HS-27A (cell line): ENCODE data around the gene GPR84.
"Not testable (repeated sequence)": the region's sequence is repeated elsewhere in the genome, so short reads cannot be mapped to it uniquely, and the experiment has no call there.

Experiments used
- DNase-seq: peaks from one replicate; pipeline ENCODE4 v3.0.0-alpha.2; 2012; ENCODE audit warnings: low read depth, missing footprints

Gene GPR84

DNA sequence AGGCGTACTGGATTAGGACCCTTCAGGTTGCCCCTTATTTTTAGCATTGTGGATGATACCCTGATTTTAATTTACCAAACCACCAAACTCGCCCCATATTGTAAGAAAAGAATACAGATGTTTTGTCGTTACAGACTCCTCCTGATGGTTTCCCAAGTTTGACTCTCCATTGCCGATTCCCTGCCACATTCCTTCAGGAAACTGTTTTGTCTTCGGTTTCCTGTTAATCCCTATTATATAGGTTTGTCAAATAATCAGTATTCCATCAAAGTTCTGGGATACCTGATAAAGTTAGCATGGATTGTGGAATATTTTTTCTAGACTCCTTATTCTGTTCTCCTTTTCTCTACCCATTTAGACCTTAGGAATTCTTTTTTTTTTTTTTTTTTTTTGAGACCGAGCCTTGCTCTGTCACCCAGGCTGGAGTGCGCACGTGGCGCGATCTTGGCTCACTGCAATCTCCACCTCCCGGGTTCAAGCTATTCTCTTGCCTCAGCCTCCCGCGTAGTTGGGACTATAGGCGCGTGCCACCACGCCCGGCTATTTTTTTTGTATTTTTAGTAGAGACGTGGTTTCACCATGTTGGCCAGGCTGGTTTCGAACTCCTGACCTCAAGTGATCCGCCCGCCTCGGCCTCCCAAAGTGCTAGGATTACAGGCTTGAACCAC lies 38.7 kb downstream of the GPR84 start:
- DNase-seq: not testable (repeated sequence)

DNA sequence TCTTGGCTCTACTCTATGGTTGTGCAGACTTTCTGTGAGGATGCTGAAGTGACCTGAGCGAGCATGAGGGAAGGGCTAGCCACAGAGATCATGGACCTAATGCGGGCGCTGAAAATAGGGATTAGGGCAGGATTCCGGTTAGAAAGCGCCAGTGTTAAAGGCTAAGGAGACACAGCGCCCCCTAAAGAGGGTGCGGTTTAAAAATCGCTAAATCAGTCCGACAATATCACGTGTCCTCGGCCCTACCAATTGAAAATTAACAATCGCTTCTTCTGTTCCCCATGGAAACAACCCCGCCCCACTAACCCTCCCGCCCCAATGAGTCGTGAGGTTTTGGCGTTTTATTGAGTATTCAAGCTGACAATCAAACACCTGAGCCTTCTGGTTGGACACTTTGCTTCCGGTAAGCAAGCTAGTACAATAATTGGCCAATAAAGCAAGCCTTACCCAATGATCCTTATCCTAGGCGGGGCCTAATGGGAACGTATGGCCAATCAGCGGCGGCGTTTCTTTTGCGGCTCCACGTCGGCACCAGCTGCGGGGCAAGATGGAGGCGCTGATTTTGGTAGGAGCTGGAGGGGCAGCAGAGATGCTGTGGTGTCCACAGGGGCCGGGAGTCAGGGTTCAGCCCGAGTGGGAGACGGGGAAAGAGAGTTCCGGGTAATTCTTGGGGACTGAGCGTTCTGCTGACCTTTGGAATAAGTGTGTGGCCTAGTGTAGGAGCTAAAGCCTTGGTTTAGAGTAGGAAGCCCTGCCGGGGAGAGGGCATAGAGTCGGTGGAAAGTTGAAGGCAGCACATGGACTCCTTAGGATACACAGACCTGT lies 39.5 kb downstream of the GPR84 start, which contains the start of gene COPZ1:
Gene COPZ1 (plus strand): TSS at position 515 of the 825 bp plus-strand sequence. CDS start 33 bp downstream, at position 548.
- peak; percentile 97 for DNase-seq

DNA sequence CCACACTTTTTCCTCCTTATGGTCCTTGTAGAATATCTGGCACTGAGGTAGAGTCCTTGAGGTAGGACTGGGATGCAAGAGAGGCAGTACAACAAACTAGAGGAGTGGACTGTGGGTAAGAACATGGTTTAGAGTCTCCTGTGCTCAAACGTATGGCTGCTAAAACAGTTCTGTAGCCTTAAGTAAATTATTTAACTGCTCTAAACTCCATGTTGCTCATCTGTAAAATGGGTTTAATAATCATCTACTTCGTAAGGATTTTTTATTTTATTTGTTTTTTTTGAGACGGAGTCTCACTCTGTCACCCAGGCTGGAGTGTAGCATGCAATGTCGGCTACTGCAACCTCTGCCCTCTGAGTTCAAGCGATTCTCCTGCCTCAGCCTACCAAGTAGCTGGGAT lies 42.9 kb downstream of the GPR84 start:
- no peak for DNase-seq
